CD4-positive, alpha-beta T cell treated with Interleukin-4 for 4 hours (primary cell): ENCODE results near the gene KLK15.

Source experiments
- DNase-seq: peaks from one replicate; pipeline ENCODE4 v3.0.0-alpha.2; 2020

Gene KLK15

GRCh38 chr19:50843205-50843604, 9.8 kb upstream of the KLK15 start:
- DNase-seq, result no peak

DNA sequence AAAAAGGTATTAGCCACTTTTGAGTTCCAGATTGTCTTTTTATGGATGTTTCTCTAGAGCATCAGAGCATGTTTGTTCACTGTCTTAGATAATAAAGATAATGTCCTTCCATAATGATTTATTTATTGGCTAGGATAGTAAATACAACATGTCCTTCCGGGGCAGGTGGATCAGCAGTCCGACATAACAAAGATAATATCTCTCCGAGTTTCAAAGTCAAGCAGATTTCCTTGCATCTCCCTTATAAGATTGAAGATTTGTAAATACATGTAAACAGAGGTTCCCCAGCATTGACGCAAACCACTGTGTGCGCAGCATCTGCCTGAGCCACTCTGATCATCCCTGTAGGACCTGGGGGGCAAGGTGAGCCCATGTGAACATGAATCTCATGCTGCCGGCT, 8.8 kb upstream of the KLK15 start:
- no peak for DNase-seq

DNA sequence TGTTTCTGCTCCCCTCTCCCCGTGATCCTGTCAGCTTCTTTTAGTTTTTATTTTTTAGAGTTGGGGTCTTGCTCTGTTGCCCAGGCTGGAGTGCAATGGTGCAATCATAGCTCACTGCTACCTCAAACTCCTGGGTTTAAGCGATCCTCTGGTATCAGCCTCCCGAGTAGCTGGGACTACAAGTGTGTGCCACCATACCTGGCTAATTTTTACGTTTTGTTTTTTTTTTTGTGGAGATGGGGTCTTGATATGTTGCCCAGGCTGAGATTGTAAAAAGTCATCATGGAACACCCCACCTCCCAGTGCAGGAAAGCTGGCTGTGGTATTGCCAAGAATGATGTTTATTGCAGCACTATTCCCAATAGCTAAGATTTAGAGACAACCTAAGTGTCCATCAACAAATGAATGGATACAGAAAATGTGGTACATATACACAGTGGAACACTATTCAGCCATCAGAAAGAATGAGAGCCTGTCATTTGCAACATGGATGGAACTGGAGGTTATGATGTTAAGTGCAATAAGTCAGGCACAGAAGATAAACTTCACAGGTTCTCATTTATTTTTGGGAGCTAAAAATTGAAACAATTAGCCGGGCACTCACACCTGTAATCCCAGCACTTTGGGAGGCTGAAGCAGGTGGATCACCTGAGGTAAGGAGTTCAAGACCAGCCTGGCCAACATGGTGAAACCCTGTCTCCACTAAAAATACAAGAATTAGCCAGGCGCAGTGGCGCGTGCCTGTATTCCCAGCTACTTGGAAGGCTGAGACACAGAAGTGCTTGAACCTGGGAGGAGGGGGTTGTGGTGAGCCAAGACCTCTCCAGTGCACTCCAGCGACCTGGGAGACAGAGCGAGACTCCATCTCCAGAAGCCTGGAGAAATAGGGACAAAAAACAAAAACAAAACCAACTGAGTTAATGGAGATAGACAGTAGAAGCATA, 6.6 kb upstream of the KLK15 start:
- no peak for DNase-seq

DNA sequence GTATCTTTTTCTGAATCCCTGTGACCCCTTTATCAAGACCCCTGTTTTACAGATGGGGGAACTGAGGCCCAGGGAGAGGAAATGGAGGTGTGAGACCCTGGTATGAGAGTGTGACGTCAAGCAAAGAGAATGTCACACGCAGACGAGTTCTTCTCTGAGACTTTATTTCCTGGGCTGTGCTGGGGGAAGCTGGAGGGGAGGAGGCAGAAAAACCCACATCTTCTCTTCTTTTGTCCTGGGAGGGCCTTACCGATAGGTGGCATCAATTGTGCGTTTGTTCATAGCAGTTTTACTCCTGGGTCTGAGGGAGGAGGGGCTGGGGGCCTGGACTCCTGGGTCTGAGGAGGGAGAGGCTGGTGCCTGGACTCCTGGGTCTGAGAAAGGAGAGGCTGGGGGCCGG, 4.9 kb upstream of the KLK15 start:
- DNase-seq, result no peak

DNA sequence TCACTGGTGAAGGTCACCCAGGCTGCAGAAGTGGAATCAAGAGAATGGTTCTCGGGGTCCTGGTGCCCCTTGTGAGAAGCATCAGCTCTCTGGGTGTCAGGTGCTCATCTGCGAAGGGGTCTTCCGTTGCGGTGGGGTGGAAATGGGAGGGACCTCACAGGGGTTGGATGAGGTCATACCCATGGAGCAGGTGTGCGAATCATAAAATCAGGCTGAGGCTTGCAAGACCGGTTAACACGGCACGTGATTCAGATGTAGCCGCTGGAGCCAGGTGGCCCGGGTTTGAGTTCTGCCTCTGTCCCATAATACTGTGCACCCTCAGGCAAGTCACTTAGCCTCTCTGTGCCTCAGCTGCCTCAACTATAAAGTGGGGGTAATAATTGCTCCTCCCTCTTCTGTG, 3.9 kb upstream of the KLK15 start:
- DNase-seq, result no peak

GRCh38 chr19:50836543-50837195, 3.3 kb upstream of the KLK15 start:
- DNase-seq, result no peak

GRCh38 chr19:50835785-50836542, 2.6 kb upstream of the KLK15 start:
- DNase-seq, result peak; percentile 39

GRCh38 chr19:50835103-50835784, 1.9 kb upstream of the KLK15 start:
- no peak for DNase-seq

- DNase-seq, result no peak
Observed at GRCh38 chr19:50833802-50834167, 411 bp upstream of the KLK15 start.

- no peak for DNase-seq
Observed at GRCh38 chr19:50832666-50833065, 708 bp downstream of the KLK15 start.

- DNase-seq, result no peak
Observed at GRCh38 chr19:50831026-50831396, 2.4 kb downstream of the KLK15 start.

- DNase-seq, result no peak
Observed at GRCh38 chr19:50830266-50831025, 2.9 kb downstream of the KLK15 start.

DNA sequence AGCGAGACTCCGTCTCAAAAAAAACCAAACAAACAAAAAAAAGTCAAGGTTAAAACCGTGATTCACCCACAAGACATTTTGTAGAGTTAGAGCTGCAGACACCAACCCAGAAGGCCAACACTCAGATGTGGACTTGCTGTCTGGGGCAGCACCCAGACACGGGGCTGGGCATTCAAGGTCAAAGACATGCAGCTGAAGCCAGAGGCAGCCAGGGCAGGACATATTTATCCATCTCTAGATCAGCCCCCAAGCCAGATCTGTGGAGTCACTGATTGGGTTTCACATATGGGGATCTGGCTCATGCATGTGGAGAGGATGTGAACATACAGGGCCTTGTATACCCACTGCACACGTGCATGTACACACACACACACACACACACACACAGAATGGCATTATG, 3.6 kb downstream of the KLK15 start:
- no peak for DNase-seq

DNA sequence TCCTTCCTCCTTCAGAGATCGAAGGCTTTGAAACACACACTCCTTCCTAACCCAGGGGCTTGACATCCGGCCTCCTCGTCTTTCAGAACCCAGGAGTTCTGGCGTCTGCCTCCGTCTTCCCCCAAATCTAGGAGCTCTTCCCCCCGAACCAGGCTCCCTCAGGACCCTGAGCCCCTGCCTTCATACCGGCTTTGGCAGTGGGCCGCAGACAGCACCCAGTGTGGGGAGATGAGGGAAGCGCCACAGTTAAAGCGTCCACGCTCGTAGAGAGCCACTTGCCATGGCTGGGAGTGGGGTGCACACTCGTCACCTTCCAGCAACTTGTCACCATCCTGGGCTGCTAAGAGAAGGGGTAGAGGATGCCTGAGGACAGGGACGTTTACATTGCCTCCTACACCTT, 5.9 kb downstream of the KLK15 start:
- DNase-seq, result no peak

- DNase-seq, result no peak
Observed at GRCh38 chr19:50826492-50827240, 6.7 kb downstream of the KLK15 start.

GRCh38 chr19:50823389-50824042, 9.9 kb downstream of the KLK15 start, which contains the start of gene KLK1:
Gene KLK1 (minus strand): TSS chr19:50823787. CDS start chr19:50823748, 39 bp downstream.
- no peak for DNase-seq

DNA sequence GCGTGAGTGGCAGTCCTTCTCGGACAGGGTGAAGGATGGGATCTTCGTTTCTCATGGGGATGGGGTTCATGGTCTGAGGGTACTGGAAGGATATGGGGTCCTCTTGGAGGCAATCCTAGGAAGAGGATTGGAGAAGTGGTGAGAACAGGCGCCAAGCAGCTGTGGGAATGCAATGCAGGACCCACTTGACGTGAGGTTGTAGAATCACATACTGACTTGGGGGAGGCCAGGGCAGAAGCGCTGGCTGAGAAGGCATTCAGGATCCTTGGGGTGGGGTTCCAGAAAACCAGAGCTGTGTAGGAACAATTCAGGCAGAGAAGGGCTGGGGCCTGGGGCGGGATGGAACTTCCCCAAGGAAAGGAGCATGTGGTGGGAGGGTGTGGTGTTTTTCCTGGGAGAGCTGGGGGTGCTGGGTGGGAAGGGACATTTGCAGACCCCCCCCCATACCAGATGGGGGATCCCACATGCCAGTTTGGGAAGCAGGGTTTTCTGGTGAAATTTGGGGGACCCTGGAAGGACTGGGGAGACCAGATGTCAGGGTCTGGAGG, 10.6 kb downstream of the KLK15 start:
- no peak for DNase-seq

- DNase-seq, result no peak
Observed at GRCh38 chr19:50821622-50822021, 11.8 kb downstream of the KLK15 start.

GRCh38 chr19:50821248-50821612, 12.1 kb downstream of the KLK15 start:
- DNase-seq, result no peak

- DNase-seq, result no peak
Observed at GRCh38 chr19:50820549-50821247, 12.7 kb downstream of the KLK15 start.
